Measurements from ENCODE around the gene PDE9A. TPM values are rescaled to one million over a fixed set of nuclear protein-coding genes. Genes with fewer than 3 reads are reported as not detected.

Gene PDE9A
- total RNA-seq, 1 donor, result not detected

DNA sequence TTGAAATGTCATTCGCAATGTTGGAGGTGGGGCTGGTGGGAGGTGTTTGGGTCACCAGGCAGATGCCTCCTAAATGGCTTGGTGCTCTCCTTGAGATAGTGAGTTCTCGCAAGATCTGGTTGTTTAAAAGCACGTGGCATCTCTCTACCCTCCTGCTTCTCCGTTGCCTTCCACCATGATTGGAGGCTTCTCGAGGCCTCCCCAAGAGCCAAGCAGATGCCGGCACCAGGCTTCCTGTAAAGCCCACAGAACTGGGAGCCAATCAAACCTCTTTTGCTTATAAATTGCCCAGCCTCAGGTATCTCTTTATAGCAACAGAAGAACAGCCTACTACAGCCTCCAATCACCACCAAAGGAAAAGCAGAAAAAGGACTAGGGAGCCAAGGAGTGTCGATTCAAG is 80.5 kb downstream of the PDE9A start:
- DNase-seq (ENCODE audit: low read depth), result no peak
- no peak overlapping the region for H3K4me3 ChIP-seq (ENCODE audit: low read depth, low read length)
- TF ChIP-seq, protein P1, sequence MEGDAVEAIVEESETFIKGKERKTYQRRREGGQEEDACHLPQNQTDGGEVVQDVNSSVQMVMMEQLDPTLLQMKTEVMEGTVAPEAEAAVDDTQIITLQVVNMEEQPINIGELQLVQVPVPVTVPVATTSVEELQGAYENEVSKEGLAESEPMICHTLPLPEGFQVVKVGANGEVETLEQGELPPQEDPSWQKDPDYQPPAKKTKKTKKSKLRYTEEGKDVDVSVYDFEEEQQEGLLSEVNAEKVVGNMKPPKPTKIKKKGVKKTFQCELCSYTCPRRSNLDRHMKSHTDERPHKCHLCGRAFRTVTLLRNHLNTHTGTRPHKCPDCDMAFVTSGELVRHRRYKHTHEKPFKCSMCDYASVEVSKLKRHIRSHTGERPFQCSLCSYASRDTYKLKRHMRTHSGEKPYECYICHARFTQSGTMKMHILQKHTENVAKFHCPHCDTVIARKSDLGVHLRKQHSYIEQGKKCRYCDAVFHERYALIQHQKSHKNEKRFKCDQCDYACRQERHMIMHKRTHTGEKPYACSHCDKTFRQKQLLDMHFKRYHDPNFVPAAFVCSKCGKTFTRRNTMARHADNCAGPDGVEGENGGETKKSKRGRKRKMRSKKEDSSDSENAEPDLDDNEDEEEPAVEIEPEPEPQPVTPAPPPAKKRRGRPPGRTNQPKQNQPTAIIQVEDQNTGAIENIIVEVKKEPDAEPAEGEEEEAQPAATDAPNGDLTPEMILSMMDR (IDR thresholded peaks at IDR 0.05; ENCODE audit: insufficient read depth, low read length), result no peak

DNA sequence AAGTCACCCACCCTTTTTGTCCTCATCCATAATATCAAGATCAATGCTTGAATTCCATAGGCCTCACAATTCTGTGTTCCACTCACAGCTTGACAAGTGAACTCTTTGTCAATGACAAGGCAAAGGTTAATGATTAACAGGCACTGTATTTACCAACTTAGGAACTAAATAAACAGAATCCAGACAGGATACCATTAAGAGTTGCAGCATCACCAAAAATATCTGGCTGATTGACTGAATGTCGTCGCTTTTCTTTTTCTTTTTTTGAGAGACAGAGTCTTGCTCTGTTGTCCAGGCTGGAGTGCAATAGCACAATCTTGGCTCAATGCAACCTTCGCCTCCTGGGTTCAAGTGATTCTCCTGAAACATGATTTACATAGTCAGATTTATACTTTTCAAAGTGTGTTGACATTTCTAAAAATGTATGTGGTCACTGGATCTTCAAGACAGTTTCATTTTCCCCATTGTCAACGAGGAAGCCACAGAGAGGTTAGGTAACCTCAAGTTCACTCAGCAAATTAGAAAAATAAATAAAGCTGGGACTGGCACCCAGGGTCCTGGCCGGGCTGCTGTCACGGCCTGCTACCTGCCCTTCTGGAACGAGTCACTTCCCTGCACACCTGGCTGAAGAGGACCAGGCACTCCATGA is 81.0 kb downstream of the PDE9A start:
- TF ChIP-seq, protein P1 (IDR thresholded peaks at IDR 0.05; ENCODE audit: insufficient read depth, low read length), result no peak
- H3K4me3 ChIP-seq (ENCODE audit: low read depth, low read length), result no peak overlapping the region
- DNase-seq (ENCODE audit: low read depth), result no peak

DNA sequence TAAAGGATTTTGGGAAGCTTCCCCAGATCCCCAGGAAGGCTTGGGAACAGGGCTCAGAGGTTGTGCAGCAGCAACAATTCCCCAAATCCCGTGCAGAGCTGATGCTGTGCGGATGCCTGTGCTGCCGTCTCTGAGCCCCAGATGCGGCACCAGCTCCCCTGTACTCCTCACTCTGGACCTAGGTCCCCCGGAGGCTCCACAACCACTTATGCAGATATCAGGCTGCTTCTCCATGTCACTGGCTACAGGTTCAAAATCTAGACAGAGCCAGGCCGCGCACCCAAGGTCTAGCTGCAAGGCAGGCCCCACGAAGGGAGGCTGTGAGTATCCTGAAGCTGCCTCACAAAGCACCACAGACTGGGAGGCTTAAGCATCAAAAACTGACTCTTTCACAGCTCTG is 81.6 kb downstream of the PDE9A start:
- H3K4me3 ChIP-seq (ENCODE audit: low read depth, low read length), result no peak overlapping the region
- DNase-seq (ENCODE audit: low read depth), result no peak
- TF ChIP-seq, protein P1 (IDR thresholded peaks at IDR 0.05; ENCODE audit: insufficient read depth, low read length), result no peak

DNA sequence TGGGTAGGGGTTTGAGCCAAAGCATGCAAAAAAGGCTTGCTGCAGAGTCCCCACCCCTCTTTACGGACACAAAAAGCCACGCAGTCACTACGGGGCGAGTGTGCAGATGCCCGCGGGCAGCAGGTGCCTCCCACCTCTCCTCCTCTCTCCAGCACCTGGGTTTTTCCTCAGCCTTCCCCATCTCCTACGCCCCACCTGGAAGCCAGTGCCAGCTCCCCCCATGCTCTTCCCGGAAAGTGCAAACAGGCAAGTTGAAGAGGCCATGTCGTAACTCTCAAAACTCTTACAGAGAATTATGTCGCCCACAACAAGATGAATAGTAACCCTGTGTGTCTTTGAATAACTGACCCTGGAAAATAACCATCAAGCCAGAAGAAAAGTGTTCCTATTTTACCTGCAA is 82.5 kb downstream of the PDE9A start:
- TF ChIP-seq, protein P1 (IDR thresholded peaks at IDR 0.05; ENCODE audit: insufficient read depth, low read length), result no peak

DNA sequence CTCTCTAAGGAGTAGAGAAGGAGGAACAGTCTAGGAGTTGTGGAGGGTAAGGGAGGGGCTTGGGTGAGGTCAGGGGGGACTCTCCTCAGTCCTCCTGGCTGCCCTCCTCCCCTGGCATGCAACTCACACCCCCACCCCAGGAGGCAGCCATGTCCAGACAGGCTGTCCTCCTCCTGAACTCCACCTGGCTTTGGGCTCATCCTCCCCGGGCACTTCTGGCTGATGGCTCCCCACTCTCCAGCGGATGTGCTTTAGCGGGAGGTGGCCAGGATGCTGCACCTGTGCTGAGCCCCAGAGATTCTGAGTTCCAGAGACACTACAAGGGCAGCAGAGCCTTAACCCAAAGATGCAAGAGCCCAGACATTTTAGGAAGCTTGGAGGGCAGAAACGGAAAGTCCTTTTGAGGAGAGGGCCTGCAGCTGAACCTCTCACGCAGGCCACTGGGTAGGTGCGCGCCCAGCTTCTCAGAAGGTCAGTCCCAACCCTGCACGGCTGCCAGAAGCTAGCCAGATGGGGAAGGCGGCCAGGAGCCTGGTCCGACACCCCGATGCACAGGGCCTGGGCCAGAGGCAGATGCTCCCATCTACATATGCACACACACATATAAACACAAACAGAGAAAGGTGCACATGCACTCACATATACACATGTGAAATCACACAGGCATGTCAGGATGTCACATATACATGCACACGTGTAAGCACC is 83.4 kb downstream of the PDE9A start:
- TF ChIP-seq, protein P1 (IDR thresholded peaks at IDR 0.05; ENCODE audit: insufficient read depth, low read length), result no peak
- H3K4me3 ChIP-seq (ENCODE audit: low read depth, low read length), result no peak overlapping the region
- no peak for DNase-seq (ENCODE audit: low read depth)

More for the DNA sequence above, 82.5 kb downstream of the PDE9A start:
- no peak for DNase-seq (ENCODE audit: low read depth)
- no peak overlapping the region for H3K4me3 ChIP-seq (ENCODE audit: low read depth, low read length)

DNA sequence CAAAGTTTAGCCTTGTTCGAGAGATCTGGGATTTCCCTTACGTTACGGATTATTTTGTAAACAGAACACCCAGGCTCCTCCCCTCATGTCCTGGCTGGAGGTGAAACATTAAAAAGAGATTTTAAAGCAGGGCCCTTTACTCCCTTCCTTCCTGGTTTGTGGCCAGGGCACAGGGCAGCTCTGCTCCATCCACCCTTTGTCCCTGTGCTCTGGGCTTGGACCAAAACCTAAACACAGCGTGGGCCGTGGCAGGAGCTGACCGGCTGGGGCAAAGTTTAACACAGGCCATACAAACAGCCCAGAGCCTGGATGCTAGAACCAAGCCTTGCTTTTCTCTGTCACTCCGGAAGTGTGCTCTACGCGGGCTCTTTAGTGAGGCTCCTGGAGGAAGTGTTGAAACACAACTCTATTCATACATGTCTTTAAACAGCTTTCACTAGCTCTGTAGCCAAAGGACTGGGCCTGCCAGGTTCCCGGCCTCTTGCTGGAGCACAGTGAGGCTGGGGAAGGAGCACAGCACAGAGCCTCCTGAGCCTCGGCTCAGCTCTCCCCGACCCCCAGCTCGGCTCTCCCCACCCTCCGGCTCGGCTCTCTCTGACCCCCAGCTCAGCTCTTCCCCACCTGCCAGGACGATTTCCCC is 84.7 kb downstream of the PDE9A start:
- TF ChIP-seq, protein P1 (IDR thresholded peaks at IDR 0.05; ENCODE audit: insufficient read depth, low read length), result no peak
- peak; percentile 18 for DNase-seq (ENCODE audit: low read depth)
- H3K4me3 ChIP-seq (ENCODE audit: low read depth, low read length), result no peak overlapping the region
